MM.1S (cell line): ENCODE results near the gene PKHD1.

Experiments
- EZH2 ChIP-seq: fragments of 300-600 bp; sonication (generic); optimal IDR thresholded peaks from 2 replicates; pipeline ENCODE3; 2017; ENCODE audit warnings: low read depth, mild to moderate bottlenecking, antibody characterized with exemption, low read length, mixed read lengths
- EZH2phosphoT487 ChIP-seq: fragments of 300-600 bp; sonication (generic); IDR thresholded peaks from 2 replicates; pipeline ENCODE4 v1.6.1; 2018; ENCODE audit warnings: antibody characterized with exemption, low read length
- TF ChIP-seq, protein P1 (sequence below): fragments of 300-600 bp; sonication (generic); IDR thresholded peaks from 2 replicates; pipeline ENCODE4 v1.5.1; 2016; ENCODE audit warnings: antibody characterized with exemption, low read length, mixed read lengths

GRCh38 chr6:52014391-52014790 is 73.0 kb downstream of the PKHD1 start:
- no peak for TF ChIP-seq EZH2phosphoT487
- TF ChIP-seq, protein P1, sequence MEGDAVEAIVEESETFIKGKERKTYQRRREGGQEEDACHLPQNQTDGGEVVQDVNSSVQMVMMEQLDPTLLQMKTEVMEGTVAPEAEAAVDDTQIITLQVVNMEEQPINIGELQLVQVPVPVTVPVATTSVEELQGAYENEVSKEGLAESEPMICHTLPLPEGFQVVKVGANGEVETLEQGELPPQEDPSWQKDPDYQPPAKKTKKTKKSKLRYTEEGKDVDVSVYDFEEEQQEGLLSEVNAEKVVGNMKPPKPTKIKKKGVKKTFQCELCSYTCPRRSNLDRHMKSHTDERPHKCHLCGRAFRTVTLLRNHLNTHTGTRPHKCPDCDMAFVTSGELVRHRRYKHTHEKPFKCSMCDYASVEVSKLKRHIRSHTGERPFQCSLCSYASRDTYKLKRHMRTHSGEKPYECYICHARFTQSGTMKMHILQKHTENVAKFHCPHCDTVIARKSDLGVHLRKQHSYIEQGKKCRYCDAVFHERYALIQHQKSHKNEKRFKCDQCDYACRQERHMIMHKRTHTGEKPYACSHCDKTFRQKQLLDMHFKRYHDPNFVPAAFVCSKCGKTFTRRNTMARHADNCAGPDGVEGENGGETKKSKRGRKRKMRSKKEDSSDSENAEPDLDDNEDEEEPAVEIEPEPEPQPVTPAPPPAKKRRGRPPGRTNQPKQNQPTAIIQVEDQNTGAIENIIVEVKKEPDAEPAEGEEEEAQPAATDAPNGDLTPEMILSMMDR: no peak
- TF ChIP-seq EZH2: no peak
